Measurements from ENCODE around the gene SCP2. TPM values are rescaled to one million over a fixed set of nuclear protein-coding genes. Genes with fewer than 3 reads are reported as not detected.

Gene SCP2
- total RNA-seq, 1 experiment from 2014 or later = 98.1 TPM

GRCh38 chr1:53014791-53015507 lies 87.9 kb downstream of the SCP2 start:
- peak; percentile 84 for DNase-seq (ENCODE audit: low read depth, low spot score)
- in situ Hi-C loops (cut with HindIII; ENCODE audit: low pct_unique_long_range_greater_than_20kb, low sequenced_read_pairs) = no loop called here

GRCh38 chr1:53015508-53015860 lies 88.4 kb downstream of the SCP2 start:
- in situ Hi-C loops (cut with HindIII; ENCODE audit: low pct_unique_long_range_greater_than_20kb, low sequenced_read_pairs) = no loop called here
- DNase-seq (ENCODE audit: low read depth, low spot score) = no peak

GRCh38 chr1:53016705-53017104 lies 89.6 kb downstream of the SCP2 start:
- in situ Hi-C loops (cut with HindIII; ENCODE audit: low pct_unique_long_range_greater_than_20kb, low sequenced_read_pairs) = no loop called here
- DNase-seq (ENCODE audit: low read depth, low spot score) = no peak

GRCh38 chr1:53020588-53020987 lies 93.5 kb downstream of the SCP2 start:
- in situ Hi-C loops (cut with HindIII; ENCODE audit: low pct_unique_long_range_greater_than_20kb, low sequenced_read_pairs) = no loop called here
- DNase-seq (ENCODE audit: low read depth, low spot score) = no peak

GRCh38 chr1:53022179-53022578 lies 95.1 kb downstream of the SCP2 start:
- DNase-seq (ENCODE audit: low read depth, low spot score) = no peak
- in situ Hi-C loops (cut with HindIII; ENCODE audit: low pct_unique_long_range_greater_than_20kb, low sequenced_read_pairs) = no loop called here

- in situ Hi-C loops (cut with HindIII; ENCODE audit: low pct_unique_long_range_greater_than_20kb, low sequenced_read_pairs) = no loop called here
- no peak for DNase-seq (ENCODE audit: low read depth, low spot score)
Measured at GRCh38 chr1:53023546-53023945, 96.5 kb downstream of the SCP2 start.

- no peak for DNase-seq (ENCODE audit: low read depth, low spot score)
- in situ Hi-C loops (cut with HindIII; ENCODE audit: low pct_unique_long_range_greater_than_20kb, low sequenced_read_pairs) = no loop called here
Measured at GRCh38 chr1:53024117-53024516, 97.0 kb downstream of the SCP2 start.

- peak; percentile 71 for DNase-seq (ENCODE audit: low read depth, low spot score)
- in situ Hi-C loops (cut with HindIII; ENCODE audit: low pct_unique_long_range_greater_than_20kb, low sequenced_read_pairs) = no loop called here
Measured at GRCh38 chr1:53025034-53025768, 98.1 kb downstream of the SCP2 start.

GRCh38 chr1:53025769-53026112 lies 98.7 kb downstream of the SCP2 start:
- in situ Hi-C loops (cut with HindIII; ENCODE audit: low pct_unique_long_range_greater_than_20kb, low sequenced_read_pairs) = no loop called here
- DNase-seq (ENCODE audit: low read depth, low spot score) = no peak

GRCh38 chr1:53026254-53026653 lies 99.2 kb downstream of the SCP2 start:
- in situ Hi-C loops (cut with HindIII; ENCODE audit: low pct_unique_long_range_greater_than_20kb, low sequenced_read_pairs) = no loop called here
- no peak for DNase-seq (ENCODE audit: low read depth, low spot score)

- in situ Hi-C loops (cut with HindIII; ENCODE audit: low pct_unique_long_range_greater_than_20kb, low sequenced_read_pairs) = no loop called here
- no peak for DNase-seq (ENCODE audit: low read depth, low spot score)
Measured at GRCh38 chr1:53031732-53032131, 104.7 kb downstream of the SCP2 start.

- no peak for DNase-seq (ENCODE audit: low read depth, low spot score)
- in situ Hi-C loops (cut with HindIII; ENCODE audit: low pct_unique_long_range_greater_than_20kb, low sequenced_read_pairs) = no loop called here
Measured at GRCh38 chr1:53037159-53037558, 110.1 kb downstream of the SCP2 start.

GRCh38 chr1:53038566-53038965 lies 111.5 kb downstream of the SCP2 start:
- in situ Hi-C loops (cut with HindIII; ENCODE audit: low pct_unique_long_range_greater_than_20kb, low sequenced_read_pairs) = no loop called here
- no peak for DNase-seq (ENCODE audit: low read depth, low spot score)

GRCh38 chr1:53043271-53043670 lies 116.2 kb downstream of the SCP2 start:
- in situ Hi-C loops (cut with HindIII; ENCODE audit: low pct_unique_long_range_greater_than_20kb, low sequenced_read_pairs) = no loop called here
- no peak for DNase-seq (ENCODE audit: low read depth, low spot score)

- in situ Hi-C loops (cut with HindIII; ENCODE audit: low pct_unique_long_range_greater_than_20kb, low sequenced_read_pairs) = no loop called here
- no peak for DNase-seq (ENCODE audit: low read depth, low spot score)
Measured at GRCh38 chr1:53044926-53045325, 117.8 kb downstream of the SCP2 start.

- in situ Hi-C loops (cut with HindIII; ENCODE audit: low pct_unique_long_range_greater_than_20kb, low sequenced_read_pairs) = no loop called here
- no peak for DNase-seq (ENCODE audit: low read depth, low spot score)
Measured at GRCh38 chr1:53046930-53047329, 119.9 kb downstream of the SCP2 start.

GRCh38 chr1:53047737-53048736 lies 121.0 kb downstream of the SCP2 start:
- in situ Hi-C loops (cut with HindIII; ENCODE audit: low pct_unique_long_range_greater_than_20kb, low sequenced_read_pairs) = no loop called here
- no peak for DNase-seq (ENCODE audit: low read depth, low spot score)

GRCh38 chr1:53048960-53049573 lies 122.0 kb downstream of the SCP2 start:
- in situ Hi-C loops (cut with HindIII; ENCODE audit: low pct_unique_long_range_greater_than_20kb, low sequenced_read_pairs) = no loop called here
- DNase-seq (ENCODE audit: low read depth, low spot score) = no peak

All from SK-MEL-5 (cell line).